Esophagus muscularis mucosa (tissue), 4 donors: ENCODE results near the gene FMN1. TPM values are rescaled to one million over a fixed set of nuclear protein-coding genes. Genes with fewer than 3 reads are reported as not detected.

Experiments
- DNase-seq: peaks from one replicate; pipeline ENCODE4 v3.0.0-alpha.2; 2017; ENCODE audit errors: extremely low spot score
- H3K27ac ChIP-seq, 4 donors: fragments of 200-600 bp; sonication (generic); replicated peaks in 1 of 4; 1 replicate in 3 of 4; 2 replicates in 1 of 4; pipeline ENCODE4 v1.5.1; 2016 to 2019; ENCODE audit warnings: mild to moderate bottlenecking in 1 of 4
- H3K27me3 ChIP-seq, 4 donors: fragments of 200-600 bp; sonication (generic); one replicate each; pipeline versions ENCODE4 v1.5.1 to v1.6.0; 2016 to 2019
- H3K36me3 ChIP-seq, 4 donors: fragments of 200-600 bp; sonication (generic); one replicate each; pipeline ENCODE4 v1.5.1; 2016 to 2019
- H3K4me1 ChIP-seq, 4 donors: fragments of 200-600 bp; sonication (generic); one replicate each; pipeline ENCODE4 v1.5.1; 2016 to 2019
- H3K4me3 ChIP-seq, 4 donors: fragments of 200-600 bp; sonication (generic); 1 replicate in 2 of 4; 2 replicates in 2 of 4; pipeline ENCODE4 v1.5.1; 2016 to 2019; ENCODE audit warnings: mild to moderate bottlenecking in 4 of 4, moderate library complexity in 1 of 4
- H3K9me3 ChIP-seq, 4 donors: fragments of 200-600 bp; sonication (generic); 1 replicate in 3 of 4; 2 replicates in 1 of 4; pipeline ENCODE4 v1.5.1; 2016 to 2019
- EP300 ChIP-seq: sonication (generic); formaldehyde crosslinking; IDR thresholded peaks from one replicate; pipeline ENCODE4 v1.6.1; 2017; ENCODE audit warnings: antibody characterized with exemption
- POLR2A ChIP-seq: fragments of 450-650 bp; IDR thresholded peaks from one replicate; pipeline ENCODE4 v1.6.1; 2017; ENCODE audit warnings: antibody characterized with exemption, moderate library complexity, mild to moderate bottlenecking, low read depth
- POLR2AphosphoS5 ChIP-seq, 2 donors: sonication (generic); formaldehyde crosslinking; IDR thresholded peaks; one replicate each; pipeline ENCODE4 v1.6.1; 2017; ENCODE audit warnings: antibody characterized with exemption in 2 of 2
- WGBS: methylation state at CpG from one replicate; pipeline ENCODE4 v1.1.5; 2018; 5-methylcytosine and 5-hydroxymethylcytosine counted together
- intact Hi-C: fragments of 100-400 bp; cut with DNase I; formaldehyde crosslinking; loops from one replicate; pipeline ENCODE4 v1.15.1; 2023
- total RNA-seq, 4 donors: library from RNA; depleted of rRNA; stranded (reverse); fragments of >200 nt; gene quantifications; one replicate each; pipeline versions ENCODE4 v1.1.0 to v1.2.1, GENCODE V29; 2016
- TF ChIP-seq, protein P1 (sequence below), 3 experiments: fragments of 200-600 bp in 2 of 3; fragments of 450-650 bp in 1 of 3; sonication (generic) in 2 of 3; IDR thresholded peaks; one replicate each; pipeline ENCODE4 v1.5.1; 2017 to 2019; ENCODE audit warnings: antibody characterized with exemption in 3 of 3, mild to moderate bottlenecking in 2 of 3, moderate library complexity in 1 of 3

Gene FMN1
- total RNA-seq, 4 donors from 2014 or later, result 4.8 to 12.5 (median 8.6) TPM

GRCh38 chr15:33119865-33120264 lies 74.6 kb downstream of the FMN1 start:
- H3K4me1 ChIP-seq, result peaks cover 0 to 13% (median 7%) of the 10 kb centered on the region in 4 donors
- H3K9me3 ChIP-seq, result no peaks in the 10 kb centered on the region
- H3K27ac ChIP-seq, result no peak overlapping the region
- TF ChIP-seq EP300 (no peak), POLR2A (no peak), POLR2AphosphoS5 (IDR thresholded peaks at IDR 0.05) (no peak)
- TF ChIP-seq, protein P1, sequence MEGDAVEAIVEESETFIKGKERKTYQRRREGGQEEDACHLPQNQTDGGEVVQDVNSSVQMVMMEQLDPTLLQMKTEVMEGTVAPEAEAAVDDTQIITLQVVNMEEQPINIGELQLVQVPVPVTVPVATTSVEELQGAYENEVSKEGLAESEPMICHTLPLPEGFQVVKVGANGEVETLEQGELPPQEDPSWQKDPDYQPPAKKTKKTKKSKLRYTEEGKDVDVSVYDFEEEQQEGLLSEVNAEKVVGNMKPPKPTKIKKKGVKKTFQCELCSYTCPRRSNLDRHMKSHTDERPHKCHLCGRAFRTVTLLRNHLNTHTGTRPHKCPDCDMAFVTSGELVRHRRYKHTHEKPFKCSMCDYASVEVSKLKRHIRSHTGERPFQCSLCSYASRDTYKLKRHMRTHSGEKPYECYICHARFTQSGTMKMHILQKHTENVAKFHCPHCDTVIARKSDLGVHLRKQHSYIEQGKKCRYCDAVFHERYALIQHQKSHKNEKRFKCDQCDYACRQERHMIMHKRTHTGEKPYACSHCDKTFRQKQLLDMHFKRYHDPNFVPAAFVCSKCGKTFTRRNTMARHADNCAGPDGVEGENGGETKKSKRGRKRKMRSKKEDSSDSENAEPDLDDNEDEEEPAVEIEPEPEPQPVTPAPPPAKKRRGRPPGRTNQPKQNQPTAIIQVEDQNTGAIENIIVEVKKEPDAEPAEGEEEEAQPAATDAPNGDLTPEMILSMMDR (IDR thresholded peaks at IDR 0.05), result no peak
- H3K4me3 ChIP-seq, result no peak overlapping the region
- H3K27me3 ChIP-seq, result no peaks in the 10 kb centered on the region
- no peak for DNase-seq
- H3K36me3 ChIP-seq, result no peaks in the 10 kb centered on the region
- 78% methylated on average over 4 of the region's 4 CpGs for WGBS
- intact Hi-C loops, result no loop called here

DNA sequence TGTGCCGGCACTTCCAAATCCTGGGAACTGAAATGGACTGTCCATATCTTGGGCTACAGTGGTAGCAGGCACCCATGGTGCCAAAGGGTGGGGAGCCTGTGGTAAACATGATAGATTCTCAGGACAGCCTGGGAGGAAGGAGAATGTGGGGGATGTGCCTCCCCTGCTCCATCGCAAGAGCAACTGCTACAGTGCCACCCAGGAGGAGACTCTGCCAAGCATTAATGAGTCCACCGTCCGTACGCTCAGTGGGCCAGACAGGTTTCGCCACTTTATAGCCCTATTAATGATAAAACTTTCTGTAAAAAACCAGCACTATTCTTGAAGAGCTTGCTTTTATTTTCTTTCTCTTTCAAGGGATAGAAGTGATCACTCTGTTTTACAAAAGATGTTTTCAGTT lies 75.2 kb downstream of the FMN1 start:
- no peak for DNase-seq
- no peaks in the 10 kb centered on the region for H3K9me3 ChIP-seq
- no peaks in the 10 kb centered on the region for H3K27me3 ChIP-seq
- TF ChIP-seq, protein P1 (IDR thresholded peaks at IDR 0.05), result no peak
- TF ChIP-seq POLR2A (no peak), EP300 (no peak), POLR2AphosphoS5 (IDR thresholded peaks at IDR 0.05) (no peak)
- H3K4me1 ChIP-seq, result peaks cover 0 to 13% (median 7%) of the 10 kb centered on the region in 4 donors
- no peak overlapping the region for H3K4me3 ChIP-seq
- H3K27ac ChIP-seq, result no peak overlapping the region
- intact Hi-C loops, result no loop called here
- 89% methylated on average over 6 of the region's 6 CpGs for WGBS
- H3K36me3 ChIP-seq, result no peaks in the 10 kb centered on the region

- no peak overlapping the region for H3K4me3 ChIP-seq
- H3K9me3 ChIP-seq, result no peaks in the 10 kb centered on the region
- H3K27ac ChIP-seq, result peak overlapping the region in 2 of 4 donors; percentile 17 to 32
- H3K27me3 ChIP-seq, result no peaks in the 10 kb centered on the region
- DNase-seq, result no peak
- no peaks in the 10 kb centered on the region for H3K36me3 ChIP-seq
- H3K4me1 ChIP-seq, result peaks cover 0 to 13% (median 7%) of the 10 kb centered on the region in 4 donors
- 56% methylated on average over 8 of the region's 8 CpGs for WGBS
- no peak for TF ChIP-seq POLR2AphosphoS5 (IDR thresholded peaks at IDR 0.05)
- TF ChIP-seq POLR2A, result no peak
- TF ChIP-seq, protein P1 (IDR thresholded peaks at IDR 0.05), result no peak
- no peak for TF ChIP-seq EP300
- intact Hi-C loops, result no loop called here
These were observed 78.3 kb downstream of the FMN1 start for GRCh38 chr15:33116198-33116597.

- H3K9me3 ChIP-seq, result no peaks in the 10 kb centered on the region
- no peak overlapping the region for H3K4me3 ChIP-seq
- WGBS, result 74% methylated on average over 4 of the region's 4 CpGs
- no peaks in the 10 kb centered on the region for H3K36me3 ChIP-seq
- H3K27ac ChIP-seq, result no peak overlapping the region
- no peak for DNase-seq
- intact Hi-C loops, result no loop called here
- H3K4me1 ChIP-seq, result peaks cover 0 to 13% (median 7%) of the 10 kb centered on the region in 4 donors
- no peaks in the 10 kb centered on the region for H3K27me3 ChIP-seq
- no peak for TF ChIP-seq EP300
- TF ChIP-seq POLR2AphosphoS5 (IDR thresholded peaks at IDR 0.05), result no peak
- TF ChIP-seq, protein P1 (IDR thresholded peaks at IDR 0.05), result no peak
- TF ChIP-seq POLR2A, result no peak
These were observed 79.2 kb downstream of the FMN1 start for GRCh38 chr15:33115191-33115861.

- no peak for DNase-seq
- peaks cover 0 to 13% (median 7%) of the 10 kb centered on the region in 4 donors for H3K4me1 ChIP-seq
- no peaks in the 10 kb centered on the region for H3K36me3 ChIP-seq
- no peak overlapping the region for H3K27ac ChIP-seq
- TF ChIP-seq POLR2AphosphoS5 (IDR thresholded peaks at IDR 0.05) (no peak), POLR2A (no peak), EP300 (no peak)
- TF ChIP-seq, protein P1 (IDR thresholded peaks at IDR 0.05), result no peak
- H3K9me3 ChIP-seq, result no peaks in the 10 kb centered on the region
- no peaks in the 10 kb centered on the region for H3K27me3 ChIP-seq
- H3K4me3 ChIP-seq, result no peak overlapping the region
- 78% methylated on average over 8 of the region's 8 CpGs for WGBS
- intact Hi-C loops, result no loop called here
These were observed 80.2 kb downstream of the FMN1 start for GRCh38 chr15:33114374-33114717.
